Activated CD4-positive, CD25-positive, alpha-beta regulatory T cell treated with anti-CD3 and anti-CD28 coated beads, Interleukin-2, amount 50 U/mL, for 16 hours (primary cell): ENCODE measurements around the gene PARD3.
"Not testable (repeated sequence)": the region's sequence is repeated elsewhere in the genome, so short reads cannot be mapped to it uniquely, and the experiment has no call there.

Source experiments
- DNase-seq: peaks from one replicate; pipeline ENCODE4 v3.0.0-alpha.2; 2020; ENCODE audit warnings: low read depth, low spot score

The PARD3 gene

GRCh38 chr10:34389801-34390200, 425.3 kb downstream of the PARD3 start:
- DNase-seq, result no peak

DNA sequence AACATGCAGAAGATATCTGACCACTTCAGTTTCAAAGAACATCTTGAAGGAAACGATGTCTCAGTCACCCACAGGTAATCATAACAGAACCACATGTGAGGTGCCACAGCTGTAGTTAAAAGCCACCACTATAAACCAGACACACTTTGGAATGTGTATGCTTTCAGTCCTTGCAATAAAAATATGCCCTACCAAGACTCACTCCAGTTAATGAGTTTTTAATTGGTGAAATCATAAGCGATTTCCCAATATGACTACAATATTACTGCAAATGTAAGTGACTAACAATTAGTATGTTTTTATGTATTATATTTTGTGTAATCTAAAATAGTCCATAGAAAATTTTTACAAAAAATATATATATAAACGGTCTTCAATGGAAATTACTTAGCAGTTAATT, 428.2 kb downstream of the PARD3 start:
- no peak for DNase-seq

DNA sequence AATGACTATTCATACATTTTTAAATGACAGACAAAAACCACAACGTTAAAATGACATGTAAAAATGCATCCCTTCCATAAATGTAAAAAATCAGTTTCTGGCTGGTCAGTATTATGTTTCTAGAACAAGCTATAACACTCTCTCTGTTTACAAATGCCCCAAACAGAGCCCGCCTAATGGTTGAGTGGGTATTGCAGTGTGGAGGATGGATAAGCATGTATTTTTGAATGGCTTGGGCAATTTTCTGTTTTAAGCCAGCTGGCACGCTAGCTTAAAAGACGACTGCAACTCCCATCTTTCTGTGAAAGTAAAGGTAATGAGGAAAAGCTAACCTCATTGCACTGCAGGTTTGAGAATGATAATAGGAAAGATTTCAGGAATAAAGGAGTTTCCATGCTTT, 430.7 kb downstream of the PARD3 start:
- DNase-seq, result no peak

DNA sequence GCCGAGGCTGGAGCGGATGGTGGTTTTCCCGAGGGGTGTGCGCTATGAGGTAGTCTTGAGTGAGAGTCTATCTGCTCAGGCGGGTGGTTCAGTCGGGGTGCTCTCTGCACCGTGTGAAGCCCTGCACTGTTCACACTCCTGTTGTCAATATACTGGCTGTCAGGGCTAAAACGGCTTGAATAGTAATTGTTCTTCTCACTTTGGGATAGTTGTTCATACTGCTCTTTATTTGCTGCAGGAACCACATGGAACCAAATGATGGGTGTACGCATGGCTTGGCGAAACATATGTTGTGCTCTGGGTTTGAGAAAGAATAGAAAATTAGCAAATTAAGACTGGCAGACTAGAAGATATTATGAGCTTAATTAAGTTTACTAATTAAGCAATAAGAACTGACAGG, 432.5 kb downstream of the PARD3 start:
- no peak for DNase-seq

GRCh38 chr10:34380856-34381255, 434.2 kb downstream of the PARD3 start:
- DNase-seq, result no peak

DNA sequence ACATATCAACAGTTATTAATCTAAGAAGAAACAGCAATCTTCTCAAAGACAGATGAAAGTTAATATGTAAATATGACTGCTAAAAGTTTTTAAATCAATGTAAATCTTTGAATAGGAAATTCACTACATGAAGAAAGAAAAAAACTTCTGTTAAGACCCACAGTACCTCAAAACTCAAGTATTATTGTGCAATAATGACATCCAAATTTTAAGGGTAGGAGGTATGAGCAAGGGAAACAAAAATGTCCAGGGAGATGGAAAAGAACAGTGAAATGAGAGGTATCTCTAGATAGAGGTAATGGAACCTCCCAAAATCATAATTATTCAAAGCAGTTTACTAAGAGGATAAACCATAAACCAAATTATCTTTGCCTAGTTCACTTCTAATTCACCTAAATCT, 436.8 kb downstream of the PARD3 start:
- no peak for DNase-seq

- no peak for DNase-seq
These were observed 437.3 kb downstream of the PARD3 start for GRCh38 chr10:34377833-34378232.

DNA sequence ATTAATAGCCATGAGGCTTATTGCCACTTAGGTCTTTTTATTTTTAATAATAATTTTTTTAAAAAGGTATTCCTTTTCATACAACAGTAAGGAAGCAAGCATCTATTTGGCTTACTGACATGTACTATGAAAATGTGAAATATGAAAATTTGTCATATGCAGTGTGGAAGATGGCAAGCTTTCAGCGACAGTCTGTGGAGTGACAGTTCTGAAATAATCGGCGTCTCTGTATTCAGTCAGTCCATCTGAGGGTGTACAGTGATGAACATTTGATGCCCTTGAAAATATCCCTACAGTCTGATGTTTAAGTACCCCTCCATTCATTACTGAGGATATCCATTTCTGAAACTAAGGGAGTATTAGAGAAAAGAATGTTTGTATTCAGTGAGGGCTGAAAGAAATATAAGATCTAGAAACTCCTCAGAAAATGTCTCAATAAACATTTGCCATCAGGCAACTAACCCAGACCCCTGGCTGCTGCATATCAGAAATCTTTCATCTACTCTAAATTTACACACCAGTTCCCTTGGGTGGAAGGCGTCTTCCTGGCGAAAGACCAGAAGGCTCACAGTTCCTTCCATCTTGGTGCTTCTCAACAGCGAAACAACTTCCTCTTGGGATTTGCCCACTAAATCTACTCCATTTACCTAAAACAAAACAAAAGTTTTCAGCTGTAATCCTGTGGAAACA, 440.6 kb downstream of the PARD3 start:
- DNase-seq, result no peak

- no peak for DNase-seq
These were observed 441.9 kb downstream of the PARD3 start for GRCh38 chr10:34373211-34373610.

GRCh38 chr10:34372509-34372908, 442.6 kb downstream of the PARD3 start:
- no peak for DNase-seq

DNA sequence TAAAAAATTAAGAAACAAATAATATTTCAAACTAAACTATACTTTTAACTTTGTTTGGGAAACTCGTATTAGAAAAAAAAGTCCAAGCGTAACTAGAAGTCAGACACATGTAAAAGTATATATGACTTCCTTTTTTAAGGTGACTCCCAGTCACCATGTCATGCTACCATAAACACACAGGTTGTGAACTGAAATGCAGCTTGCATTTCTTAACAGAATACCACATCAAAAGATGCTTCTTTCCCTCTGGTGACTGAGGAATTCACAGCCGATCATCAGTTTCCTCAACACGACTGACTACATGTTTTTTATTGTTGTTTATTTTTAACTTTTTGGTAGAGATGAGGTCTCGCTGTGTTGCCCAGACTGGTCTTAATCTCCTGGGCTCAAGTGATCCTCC, 445.0 kb downstream of the PARD3 start:
- no peak for DNase-seq

DNA sequence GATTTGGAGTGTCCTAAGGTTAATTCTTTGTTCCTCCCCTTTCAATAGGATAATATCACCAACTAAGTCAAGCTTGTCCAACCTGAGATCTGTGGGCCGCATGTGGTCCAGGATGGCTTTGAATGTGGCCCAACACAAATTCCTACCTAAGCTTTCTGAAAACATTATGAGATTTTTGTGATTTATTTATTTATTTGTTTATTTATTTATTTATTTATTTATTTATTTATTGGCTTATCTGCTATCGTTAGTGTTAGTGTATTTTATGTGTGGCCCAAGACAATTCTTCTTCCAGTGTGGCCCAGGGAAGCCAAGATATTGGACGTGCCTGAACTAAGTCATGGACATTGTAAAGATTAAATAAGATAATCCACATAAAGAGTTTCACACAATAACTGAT, 446.0 kb downstream of the PARD3 start:
- DNase-seq, result no peak

DNA sequence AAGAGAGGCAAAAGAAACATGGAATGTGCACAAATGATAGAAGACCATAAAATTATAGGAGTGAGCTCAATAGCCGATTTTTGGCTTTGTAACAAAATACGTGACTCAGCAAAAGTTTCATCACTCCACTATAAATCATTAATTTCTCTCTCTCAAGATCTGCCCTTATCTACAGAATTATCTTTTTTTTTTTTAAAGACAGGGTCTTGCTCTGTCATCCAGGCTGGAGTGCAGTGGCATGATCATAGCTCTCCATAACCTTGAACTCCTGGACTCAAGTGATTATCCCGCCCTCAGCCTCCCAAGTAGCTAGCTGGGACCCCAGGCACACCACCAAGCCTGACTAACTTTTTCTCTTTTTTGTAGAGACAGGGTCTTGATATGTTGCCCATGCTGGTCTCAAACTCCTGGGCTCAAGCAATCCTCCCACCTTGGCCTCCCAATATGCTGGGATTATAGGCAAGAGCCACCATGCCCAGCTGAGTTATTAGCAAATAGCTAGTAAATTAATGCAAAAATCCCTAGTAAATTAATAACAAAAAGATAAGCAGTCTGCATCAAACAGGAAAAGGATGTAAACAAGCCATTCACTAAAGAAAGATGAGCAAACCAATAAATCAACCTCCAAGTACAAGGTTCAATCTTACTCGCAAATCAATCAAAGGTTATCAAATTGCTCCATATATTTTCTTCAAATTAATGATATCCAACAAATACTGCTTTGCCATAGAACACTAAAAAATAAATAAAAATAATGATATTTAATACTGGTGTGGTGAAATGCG, 450.7 kb downstream of the PARD3 start:
- DNase-seq, result no peak

- DNase-seq, result no peak
These were observed 454.1 kb downstream of the PARD3 start for GRCh38 chr10:34360984-34361383.

- no peak for DNase-seq
These were observed 455.7 kb downstream of the PARD3 start for GRCh38 chr10:34359435-34359813.

GRCh38 chr10:34358729-34359434, 456.2 kb downstream of the PARD3 start:
- DNase-seq, result no peak

DNA sequence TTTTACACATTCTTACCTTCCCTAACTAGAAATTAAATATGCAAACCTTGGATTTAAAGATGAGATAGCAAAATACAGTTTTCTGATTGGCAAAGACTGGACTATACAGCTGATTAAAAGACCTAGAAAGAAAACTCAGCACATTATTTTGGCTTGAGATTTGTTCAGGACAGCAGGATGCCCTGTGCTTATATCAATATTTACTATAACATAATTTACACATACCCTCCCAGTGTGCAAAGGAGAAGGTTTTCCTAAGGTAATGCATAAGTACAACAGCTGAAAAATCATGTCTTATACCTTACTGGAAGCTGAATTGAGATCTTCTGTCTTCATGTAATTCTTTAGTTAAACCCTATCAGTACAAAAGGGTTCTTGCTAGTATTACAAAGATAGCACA, 458.6 kb downstream of the PARD3 start:
- no peak for DNase-seq

DNA sequence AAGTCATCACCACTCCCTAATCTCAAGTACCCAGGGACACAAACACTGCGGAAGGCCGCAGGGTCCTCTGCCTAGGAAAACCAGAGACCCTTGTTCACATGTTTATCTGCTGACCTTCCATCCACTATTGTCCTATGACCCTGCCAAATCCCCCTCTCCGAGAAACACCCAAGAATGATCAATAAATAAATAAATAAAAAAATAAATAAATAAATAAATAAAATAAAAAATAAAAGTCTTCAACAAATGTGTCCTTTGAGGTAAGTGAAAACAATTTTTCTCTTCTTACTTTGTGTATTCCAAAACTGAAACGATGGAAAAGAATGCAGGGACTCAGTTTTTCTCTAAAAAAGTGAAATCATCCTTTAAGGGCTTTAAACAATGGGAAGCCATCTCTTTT, 461.6 kb downstream of the PARD3 start:
- not testable (repeated sequence) for DNase-seq

DNA sequence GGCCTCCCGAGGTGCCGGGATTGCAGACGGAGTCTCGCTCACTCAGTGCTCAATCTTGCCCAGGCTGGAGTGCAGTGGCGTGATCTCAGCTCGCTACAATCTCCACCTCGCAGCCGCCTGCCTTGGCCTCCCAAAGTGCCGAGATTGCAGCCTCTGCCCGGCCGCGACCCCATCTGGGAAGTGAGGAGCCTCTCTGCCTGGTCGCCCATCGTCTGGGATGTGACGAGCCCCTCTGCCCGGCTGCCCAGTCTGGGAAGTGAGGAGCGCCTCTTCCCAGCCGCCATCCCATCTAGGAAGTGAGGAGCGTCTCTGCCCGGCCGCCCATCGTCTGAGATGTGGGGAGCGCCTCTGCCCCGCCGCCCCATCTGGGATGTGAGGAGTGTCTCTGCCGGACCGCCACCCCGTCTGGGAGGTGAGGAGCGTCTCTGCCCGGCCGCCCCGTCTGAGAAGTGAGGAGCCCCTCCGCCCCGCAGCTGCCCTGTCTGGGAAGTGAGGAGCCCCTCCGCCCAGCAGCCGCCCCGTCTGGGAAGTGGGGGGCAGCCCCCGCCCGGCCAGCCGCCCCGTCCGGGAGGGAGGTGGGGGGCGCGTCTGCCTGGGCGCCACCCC, 462.4 kb downstream of the PARD3 start:
- not testable (repeated sequence) for DNase-seq

DNA sequence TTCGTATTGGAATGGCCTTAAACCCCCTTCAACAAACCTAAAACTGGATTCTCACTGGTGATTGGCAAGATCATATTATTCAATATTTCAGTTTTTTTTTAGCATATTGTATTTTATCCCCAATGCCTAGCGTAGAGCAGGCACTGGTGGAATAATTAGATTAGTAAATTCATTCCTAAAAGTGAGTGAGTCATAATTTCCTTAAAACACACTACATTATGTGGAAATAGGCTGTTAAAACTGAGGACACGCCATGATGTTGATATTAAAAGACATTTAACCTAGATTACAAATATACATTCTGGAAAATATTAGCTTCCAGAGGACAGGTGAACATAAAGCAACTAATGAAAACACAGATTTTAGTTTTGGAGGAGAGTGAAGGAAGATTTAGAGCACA, 463.9 kb downstream of the PARD3 start:
- no peak for DNase-seq

- no peak for DNase-seq
These were observed 466.1 kb downstream of the PARD3 start for GRCh38 chr10:34348917-34349485.

DNA sequence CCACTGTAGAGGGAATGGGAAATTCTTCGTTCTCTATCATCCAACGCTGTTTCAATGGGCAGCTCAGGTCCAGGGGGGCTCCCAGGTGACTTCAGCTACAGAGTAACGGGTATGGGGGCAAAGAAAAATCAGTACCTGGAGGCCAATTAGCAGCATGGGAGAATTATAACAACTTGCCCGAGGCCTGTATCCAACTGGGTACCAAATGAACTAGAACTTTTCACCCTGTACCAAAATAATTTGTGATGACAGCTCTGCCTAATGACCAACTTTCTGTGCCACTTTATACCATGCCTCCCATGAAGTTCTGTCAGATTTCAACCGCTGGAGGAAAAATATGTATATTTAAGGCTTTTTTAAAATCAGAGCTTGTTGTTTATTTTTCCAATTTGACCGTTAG, 467.1 kb downstream of the PARD3 start:
- DNase-seq, result no peak
